OCI-LY3 (cell line): ENCODE measurements around the gene RNF144A.

ENCODE experiments used
- H2AFZ ChIP-seq: fragments of 200-600, 300-600 bp; shearing (Covaris generic); 2 replicates; pipeline ENCODE4 v1.6.0; 2014; ENCODE audit warnings: antibody characterized with exemption, low read depth, low read length
- H3K27ac ChIP-seq: fragments of 200-600, 300-600 bp; sonication (generic); 2 replicates; pipeline ENCODE4 v1.5.1; 2014; ENCODE audit warnings: mild to moderate bottlenecking, low read length, moderate library complexity, mixed read lengths
- H3K27me3 ChIP-seq: fragments of 200-600, 300-600 bp; sonication (generic); 2 replicates; pipeline ENCODE4 v1.6.1; 2014; ENCODE audit warnings: low read depth, low read length, mixed read lengths
- H3K36me3 ChIP-seq: fragments of 200-600, 300-600 bp; sonication (generic); replicated peaks from 2 replicates; pipeline ENCODE3; 2014; ENCODE audit warnings: low read depth, low read length, mixed read lengths
- H3K4me1 ChIP-seq: fragments of 300-600, 200-600 bp; sonication (generic); 2 replicates; pipeline ENCODE4 v1.6.1; 2014; ENCODE audit warnings: low read length, mixed read lengths
- H3K4me2 ChIP-seq: fragments of 200-600, 300-600 bp; sonication (generic); 2 replicates; pipeline ENCODE4 v1.6.1; 2014; ENCODE audit warnings: low read length, mixed read lengths
- H3K4me3 ChIP-seq: fragments of 300-600, 200-600 bp; sonication (generic); 2 replicates; pipeline ENCODE4 v1.5.1; 2014; ENCODE audit warnings: antibody characterized with exemption, mild to moderate bottlenecking, low read length, moderate library complexity
- H3K79me2 ChIP-seq: fragments of 300-600, 200-600 bp; shearing (Covaris generic); 2 replicates; pipeline ENCODE4 v1.6.1; 2014; ENCODE audit warnings: mild to moderate bottlenecking, low read length, mixed read lengths
- H3K9ac ChIP-seq: fragments of 300-600, 200-600 bp; shearing (Covaris generic); 2 replicates; pipeline ENCODE4 v1.6.0; 2014; ENCODE audit warnings: mild to moderate bottlenecking, low read length, moderate library complexity
- H3K9me3 ChIP-seq: fragments of 200-600, 300-600 bp; shearing (Covaris generic); 2 replicates; pipeline ENCODE4 v1.6.1; 2014; ENCODE audit warnings: low read length, mixed read lengths; ENCODE audit not compliant: insufficient read depth
- H4K20me1 ChIP-seq: fragments of 200-600, 300-600 bp; sonication (generic); 2 replicates; pipeline ENCODE4 v1.6.1; 2016; ENCODE audit warnings: low read length, mixed read lengths; ENCODE audit not compliant: insufficient read depth
- CTCF ChIP-seq: fragments of 200-600, 300-600 bp; sonication (generic); IDR thresholded peaks from 2 replicates; pipeline ENCODE4 v1.5.1; 2014; ENCODE audit warnings: antibody characterized with exemption, low read length, low read depth
- EZH2phosphoT487 ChIP-seq: fragments of 200-600 bp; shearing (Covaris generic); IDR thresholded peaks from 2 replicates; pipeline ENCODE4 v1.6.1; 2018; ENCODE audit warnings: antibody characterized with exemption, mixed run types, low read depth

Gene RNF144A

GRCh38 chr2:6881046-6881445 is 36.2 kb upstream of the RNF144A start:
- no peaks in the 10 kb centered on the region for H3K9me3 ChIP-seq
- TF ChIP-seq CTCF (no peak), EZH2phosphoT487 (no peak)
- H3K4me1 ChIP-seq: peaks cover 20% of the 10 kb centered on the region
- H4K20me1 ChIP-seq: no peaks in the 10 kb centered on the region
- H3K27ac ChIP-seq: no peak overlapping the region
- no peaks in the 10 kb centered on the region for H3K79me2 ChIP-seq
- no peaks in the 10 kb centered on the region for H3K36me3 ChIP-seq
- no peak overlapping the region for H3K4me2 ChIP-seq
- H3K4me3 ChIP-seq: no peak overlapping the region
- H2AFZ ChIP-seq: no peak overlapping the region
- no peak overlapping the region for H3K9ac ChIP-seq
- H3K27me3 ChIP-seq: peaks cover 5% of the 10 kb centered on the region; the same call in 1 of the 2 replicates

- H3K36me3 ChIP-seq: no peaks in the 10 kb centered on the region
- no peak overlapping the region for H3K4me2 ChIP-seq
- H3K79me2 ChIP-seq: no peaks in the 10 kb centered on the region
- H4K20me1 ChIP-seq: no peaks in the 10 kb centered on the region
- no peaks in the 10 kb centered on the region for H3K9me3 ChIP-seq
- no peak overlapping the region for H3K9ac ChIP-seq
- TF ChIP-seq CTCF (no peak), EZH2phosphoT487 (no peak)
- peaks cover 15% of the 10 kb centered on the region for H3K4me1 ChIP-seq
- H3K27ac ChIP-seq: no peak overlapping the region
- no peak overlapping the region for H2AFZ ChIP-seq
- peaks cover 5% of the 10 kb centered on the region; the same call in 1 of the 2 replicates for H3K27me3 ChIP-seq
- no peak overlapping the region for H3K4me3 ChIP-seq
Observed at GRCh38 chr2:6881516-6881915, 35.7 kb upstream of the RNF144A start.

GRCh38 chr2:6883448-6884122 is 33.6 kb upstream of the RNF144A start:
- Histone ChIP-seq H3K27me3 (peaks cover 5% of the 10 kb centered on the region; the same call in 1 of the 2 replicates), H3K9me3 (no peaks in the 10 kb centered on the region), H3K36me3 (no peaks in the 10 kb centered on the region), H3K79me2 (no peaks in the 10 kb centered on the region), H3K27ac (no peak overlapping the region), H4K20me1 (no peaks in the 10 kb centered on the region), H3K4me2 (no peak overlapping the region), H2AFZ (no peak overlapping the region), H3K4me1 (no peaks in the 10 kb centered on the region), H3K4me3 (no peak overlapping the region), H3K9ac (no peak overlapping the region)
- TF ChIP-seq CTCF: no peak
- TF ChIP-seq EZH2phosphoT487: no peak

GRCh38 chr2:6885551-6885950 is 31.7 kb upstream of the RNF144A start:
- Histone ChIP-seq H3K9ac (no peak overlapping the region), H3K27ac (no peak overlapping the region)

More at GRCh38 chr2:6885551-6885950, 31.7 kb upstream of the RNF144A start:
- H3K4me2 ChIP-seq: no peak overlapping the region
- no peak overlapping the region for H2AFZ ChIP-seq
- no peaks in the 10 kb centered on the region for H3K9me3 ChIP-seq
- H3K79me2 ChIP-seq: no peaks in the 10 kb centered on the region
- no peak for TF ChIP-seq EZH2phosphoT487
- TF ChIP-seq CTCF: no peak
- H4K20me1 ChIP-seq: no peaks in the 10 kb centered on the region
- H3K4me3 ChIP-seq: no peak overlapping the region
- no peaks in the 10 kb centered on the region for H3K4me1 ChIP-seq
- no peaks in the 10 kb centered on the region; the same call in 1 of the 2 replicates for H3K27me3 ChIP-seq
- no peaks in the 10 kb centered on the region for H3K36me3 ChIP-seq
